GM12874 (cell line): ENCODE results near the gene FTO.

Experiments
- TF ChIP-seq, protein P1 (sequence below): IDR thresholded peaks from 2 replicates; pipeline ENCODE4 v1.5.1; 2011; ENCODE audit warnings: low read depth, mild to moderate bottlenecking, control low read depth, low read length, moderate library complexity; ENCODE audit not compliant: insufficient read depth

The FTO gene

DNA sequence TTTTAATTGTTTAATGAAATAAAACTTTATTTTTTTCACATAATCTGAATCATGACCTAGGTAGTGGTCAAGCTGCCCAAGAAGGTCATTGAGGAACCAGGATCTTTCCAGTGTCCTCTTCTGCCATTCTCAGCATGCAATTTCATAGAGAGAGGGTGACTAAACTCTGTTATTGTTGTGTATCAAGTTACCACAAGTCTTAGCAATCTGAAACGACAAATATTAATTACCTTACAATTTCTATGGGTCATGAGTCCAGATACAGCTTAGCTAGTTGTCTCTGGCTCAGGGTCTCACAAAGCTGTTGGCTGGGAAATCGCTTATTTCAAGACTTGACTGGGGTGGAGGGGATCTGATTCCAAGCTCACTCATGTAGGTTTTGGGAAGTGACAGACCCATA, 37.6 kb downstream of the FTO start:
- TF ChIP-seq, protein P1, sequence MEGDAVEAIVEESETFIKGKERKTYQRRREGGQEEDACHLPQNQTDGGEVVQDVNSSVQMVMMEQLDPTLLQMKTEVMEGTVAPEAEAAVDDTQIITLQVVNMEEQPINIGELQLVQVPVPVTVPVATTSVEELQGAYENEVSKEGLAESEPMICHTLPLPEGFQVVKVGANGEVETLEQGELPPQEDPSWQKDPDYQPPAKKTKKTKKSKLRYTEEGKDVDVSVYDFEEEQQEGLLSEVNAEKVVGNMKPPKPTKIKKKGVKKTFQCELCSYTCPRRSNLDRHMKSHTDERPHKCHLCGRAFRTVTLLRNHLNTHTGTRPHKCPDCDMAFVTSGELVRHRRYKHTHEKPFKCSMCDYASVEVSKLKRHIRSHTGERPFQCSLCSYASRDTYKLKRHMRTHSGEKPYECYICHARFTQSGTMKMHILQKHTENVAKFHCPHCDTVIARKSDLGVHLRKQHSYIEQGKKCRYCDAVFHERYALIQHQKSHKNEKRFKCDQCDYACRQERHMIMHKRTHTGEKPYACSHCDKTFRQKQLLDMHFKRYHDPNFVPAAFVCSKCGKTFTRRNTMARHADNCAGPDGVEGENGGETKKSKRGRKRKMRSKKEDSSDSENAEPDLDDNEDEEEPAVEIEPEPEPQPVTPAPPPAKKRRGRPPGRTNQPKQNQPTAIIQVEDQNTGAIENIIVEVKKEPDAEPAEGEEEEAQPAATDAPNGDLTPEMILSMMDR, result no peak

DNA sequence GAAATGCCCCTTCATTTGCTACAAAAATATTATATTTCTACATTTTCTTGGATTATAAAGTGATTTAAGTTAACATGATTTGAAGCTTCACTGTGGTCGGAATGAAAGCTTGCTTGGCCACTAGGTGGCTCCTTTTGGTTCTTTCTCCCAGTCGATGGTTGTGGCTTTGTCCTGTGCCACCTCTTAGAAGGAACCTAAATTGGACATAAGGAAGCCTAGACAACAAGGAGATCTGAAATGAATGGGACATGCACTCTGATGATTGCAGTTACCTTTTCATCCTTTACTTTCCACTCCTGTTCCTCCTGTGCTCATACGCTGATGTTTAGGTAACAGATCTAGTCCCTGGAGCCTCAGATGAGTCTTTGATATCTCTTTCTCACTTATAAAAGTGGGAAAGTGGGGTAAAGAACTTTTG, 39.2 kb downstream of the FTO start:
- TF ChIP-seq, protein P1, result peak; percentile 71

DNA sequence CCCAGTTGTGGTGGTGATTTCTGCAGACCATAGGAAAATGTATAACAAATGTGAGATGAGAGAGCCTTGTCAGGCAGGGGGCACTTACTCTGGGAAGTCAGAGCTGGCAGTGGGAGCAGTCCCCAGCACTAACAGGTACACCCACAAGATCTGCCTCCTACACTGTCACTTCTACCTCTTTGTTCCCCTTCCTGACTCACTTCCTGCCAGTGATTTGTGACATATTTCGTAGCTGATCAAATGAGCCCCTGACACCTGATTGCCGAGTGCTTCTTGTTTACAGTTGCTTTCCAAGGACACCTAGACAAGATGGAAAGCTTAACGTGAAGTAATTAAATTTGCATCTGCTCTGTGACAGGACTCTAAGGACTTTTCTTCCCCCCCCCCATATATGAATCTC, 40.5 kb downstream of the FTO start:
- TF ChIP-seq, protein P1, result no peak

DNA sequence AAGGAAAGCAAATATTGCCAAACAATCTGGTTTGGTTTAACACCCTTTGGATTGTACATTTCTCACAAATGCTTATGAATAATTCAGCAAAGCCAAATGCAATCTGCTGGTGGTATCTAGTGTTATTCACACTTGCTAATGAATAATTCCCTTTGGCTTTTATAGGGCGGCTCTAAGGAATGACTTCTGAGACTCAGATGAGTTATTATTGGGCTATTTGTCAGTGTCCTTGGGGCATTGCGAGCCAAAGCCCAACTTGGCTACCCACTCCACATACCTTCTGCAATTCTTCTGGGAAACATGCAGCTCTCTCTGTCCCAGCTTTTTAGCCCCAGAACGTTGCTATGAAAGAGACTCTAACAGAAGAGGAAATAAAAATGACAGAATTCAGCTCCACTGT, 41.1 kb downstream of the FTO start:
- TF ChIP-seq, protein P1, result no peak

DNA sequence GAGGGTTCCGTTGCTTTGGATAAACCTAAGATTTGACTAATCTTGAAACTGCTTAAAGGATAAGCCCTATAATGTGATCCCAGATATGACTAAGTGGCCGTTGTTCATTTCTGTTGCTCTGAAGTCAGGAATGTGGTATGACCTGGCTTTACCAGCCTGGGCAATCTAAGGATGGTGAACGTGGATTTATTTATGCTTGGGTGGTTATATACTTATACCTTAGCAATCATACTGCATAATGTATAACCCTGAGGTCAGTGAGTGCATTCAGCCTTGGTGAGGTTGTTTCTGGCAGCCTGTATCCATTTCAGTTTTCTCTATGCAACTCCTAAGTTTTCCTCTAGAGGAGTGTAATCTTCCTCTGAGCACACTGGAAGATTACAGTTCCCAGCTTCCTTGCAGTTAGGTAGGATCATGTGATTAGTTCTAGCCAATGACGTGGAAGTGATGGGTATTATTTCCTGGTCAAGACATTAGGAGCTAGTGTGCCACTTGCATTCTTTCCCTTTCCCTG, 41.9 kb downstream of the FTO start:
- TF ChIP-seq, protein P1, result no peak

DNA sequence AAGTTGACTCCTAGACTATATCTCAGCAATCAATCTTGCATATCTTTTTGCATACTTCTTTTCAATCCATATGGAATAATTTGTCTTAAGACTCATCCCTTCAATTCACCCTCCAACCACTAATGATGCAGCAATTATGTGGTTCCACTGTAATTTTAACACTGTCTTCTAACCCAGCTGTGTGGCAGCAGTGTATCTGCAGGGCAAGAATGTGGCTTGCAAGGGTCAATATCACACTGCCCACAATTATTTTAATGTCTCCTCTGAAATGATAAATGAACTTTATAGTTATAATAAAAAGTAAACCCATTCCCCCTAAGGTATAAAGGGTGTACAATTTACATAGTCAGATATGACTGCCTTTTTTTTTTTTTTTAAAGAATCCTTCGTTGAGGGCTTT, 48.6 kb downstream of the FTO start:
- TF ChIP-seq, protein P1, result no peak

DNA sequence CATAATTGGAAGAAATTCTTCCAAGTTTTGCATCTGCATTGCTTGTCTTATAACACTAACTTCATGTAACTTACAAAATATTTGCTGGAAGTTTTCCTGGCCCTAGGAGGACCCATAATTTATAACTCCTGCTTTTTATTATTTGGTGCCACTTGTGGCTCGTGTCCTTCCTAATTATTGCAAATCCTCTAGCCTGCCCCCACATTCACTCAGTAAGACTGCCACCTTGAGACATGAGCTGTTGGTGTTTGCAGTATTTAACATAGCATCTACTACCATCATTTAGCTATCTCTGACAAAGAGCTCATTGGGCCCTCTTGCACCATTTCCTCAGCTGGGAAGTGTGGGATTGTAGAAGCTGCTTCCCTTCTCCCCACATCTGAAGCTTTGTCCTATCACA, 49.5 kb downstream of the FTO start:
- TF ChIP-seq, protein P1, result no peak
